ENCODE data around the gene ATP1B2. TPM values are rescaled to one million over a fixed set of nuclear protein-coding genes. Genes with fewer than 3 reads are reported as not detected.
"Not testable (repeated sequence)": the region's sequence is repeated elsewhere in the genome, so short reads cannot be mapped to it uniquely, and the experiment has no call there.

The ATP1B2 gene
- total RNA-seq, 1 donor from 2014 or later = 0.37 TPM

- H3F3A ChIP-seq (ENCODE audit: low read depth) = peaks cover 3% of the 10 kb centered on the region
- no peak for DNase-seq (ENCODE audit: low spot score)
- H3K9me3 Mint-ChIP-seq = no peaks in the 10 kb centered on the region
- no peak overlapping the region for H3K27ac ChIP-seq
- no peaks in the 10 kb centered on the region for H3K36me3 ChIP-seq
- H3K9me3 ChIP-seq (ENCODE audit: low read depth) = no peaks in the 10 kb centered on the region
- no peak overlapping the region for H3K27ac Mint-ChIP-seq
- H3K36me3 Mint-ChIP-seq = no peaks in the 10 kb centered on the region
- H3K4me2 ChIP-seq = no peak overlapping the region
- H3K4me1 ChIP-seq = no peaks in the 10 kb centered on the region
- no peak overlapping the region for H2AFZ ChIP-seq (replicated peaks)
- no peak overlapping the region for H3K4me3 ChIP-seq
- TF ChIP-seq EZH2phosphoT487 (IDR thresholded peaks at IDR 0.05) = no peak
- TF ChIP-seq EZH2 (IDR thresholded peaks at IDR 0.05) = no peak
- no peak for TF ChIP-seq CTCF (IDR thresholded peaks at IDR 0.05)
- no peaks in the 10 kb centered on the region for H3K79me2 ChIP-seq (ENCODE audit: low read depth)
- no peak overlapping the region for H3K9ac ChIP-seq
- H3K4me3 Mint-ChIP-seq = no peak overlapping the region
- H3K4me1 Mint-ChIP-seq = no peaks in the 10 kb centered on the region
- peaks cover 6% of the 10 kb centered on the region for H3K27me3 Mint-ChIP-seq (ENCODE audit: insufficient read depth, low read depth)
- H4K20me1 ChIP-seq (ENCODE audit: low read depth) = no peaks in the 10 kb centered on the region
- no peaks in the 10 kb centered on the region for H3K27me3 ChIP-seq
Observed at GRCh38 chr17:7620835-7621234, 29.9 kb upstream of the ATP1B2 start.

GRCh38 chr17:7623661-7624060 lies 27.1 kb upstream of the ATP1B2 start:
- Mint-ChIP-seq H3K27me3 (ENCODE audit: insufficient read depth, low read depth) (peaks cover 9% of the 10 kb centered on the region), H3K4me1 (peaks cover 9% of the 10 kb centered on the region), H3K36me3 (peaks cover 6% of the 10 kb centered on the region), H3K27ac (no peak overlapping the region), H3K9me3 (peaks cover 2% of the 10 kb centered on the region), H3K4me3 (no peak overlapping the region)
- no peaks in the 10 kb centered on the region for H3K36me3 ChIP-seq
- no peaks in the 10 kb centered on the region for H4K20me1 ChIP-seq (ENCODE audit: low read depth)
- no peak overlapping the region for H3K4me2 ChIP-seq
- peaks cover 13% of the 10 kb centered on the region for H3F3A ChIP-seq (ENCODE audit: low read depth)
- H3K9me3 ChIP-seq (ENCODE audit: low read depth) = no peaks in the 10 kb centered on the region
- H3K4me1 ChIP-seq = peaks cover 4% of the 10 kb centered on the region
- H3K79me2 ChIP-seq (ENCODE audit: low read depth) = no peaks in the 10 kb centered on the region
- H2AFZ ChIP-seq (replicated peaks) = no peak overlapping the region
- no peak overlapping the region for H3K9ac ChIP-seq
- H3K27ac ChIP-seq = no peak overlapping the region
- H3K27me3 ChIP-seq = no peaks in the 10 kb centered on the region
- H3K4me3 ChIP-seq = no peak overlapping the region
- DNase-seq (ENCODE audit: low spot score) = no peak
- TF ChIP-seq EZH2 (IDR thresholded peaks at IDR 0.05) (no peak), CTCF (IDR thresholded peaks at IDR 0.05) (no peak), EZH2phosphoT487 (IDR thresholded peaks at IDR 0.05) (no peak)

- peaks cover 22% of the 10 kb centered on the region for H3K4me1 Mint-ChIP-seq
- H3K27me3 Mint-ChIP-seq (ENCODE audit: insufficient read depth, low read depth) = peaks cover 12% of the 10 kb centered on the region
- peak overlapping the region; percentile 57 for H3K4me3 Mint-ChIP-seq
- not testable (repeated sequence) for H3K4me1 ChIP-seq; H3K4me2 ChIP-seq; H3K4me3 ChIP-seq; H3K27ac ChIP-seq; H3K36me3 Mint-ChIP-seq; DNase-seq (ENCODE audit: low spot score); H3K9me3 ChIP-seq (ENCODE audit: low read depth); H3K27ac Mint-ChIP-seq; H3K27me3 ChIP-seq; H3K36me3 ChIP-seq; H4K20me1 ChIP-seq (ENCODE audit: low read depth); H3K9ac ChIP-seq; H3K9me3 Mint-ChIP-seq; H2AFZ ChIP-seq (replicated peaks); H3K79me2 ChIP-seq (ENCODE audit: low read depth)
- peaks cover 13% of the 10 kb centered on the region for H3F3A ChIP-seq (ENCODE audit: low read depth)
Observed at GRCh38 chr17:7625749-7626148, 25.0 kb upstream of the ATP1B2 start.

- no peak overlapping the region for H3K9ac ChIP-seq
- H3K27ac Mint-ChIP-seq = no peak overlapping the region
- peaks cover 6% of the 10 kb centered on the region for H3K36me3 Mint-ChIP-seq
Observed at GRCh38 chr17:7626307-7626706, 24.4 kb upstream of the ATP1B2 start.

More at GRCh38 chr17:7626307-7626706, 24.4 kb upstream of the ATP1B2 start:
- Histone ChIP-seq H3K4me1 (peaks cover 4% of the 10 kb centered on the region), H3K9me3 (ENCODE audit: low read depth) (no peaks in the 10 kb centered on the region), H3F3A (ENCODE audit: low read depth) (peaks cover 13% of the 10 kb centered on the region), H3K79me2 (ENCODE audit: low read depth) (no peaks in the 10 kb centered on the region), H2AFZ (replicated peaks) (no peak overlapping the region), H3K4me3 (peak overlapping the region; percentile 92), H3K27me3 (no peaks in the 10 kb centered on the region), H3K4me2 (peak overlapping the region; percentile 86), H3K36me3 (no peaks in the 10 kb centered on the region), H3K27ac (no peak overlapping the region), H4K20me1 (ENCODE audit: low read depth) (no peaks in the 10 kb centered on the region)
- peaks cover 12% of the 10 kb centered on the region for H3K27me3 Mint-ChIP-seq (ENCODE audit: insufficient read depth, low read depth)
- no peak for DNase-seq (ENCODE audit: low spot score)
- TF ChIP-seq CTCF (IDR thresholded peaks at IDR 0.05) (no peak), EZH2 (IDR thresholded peaks at IDR 0.05) (no peak), EZH2phosphoT487 (IDR thresholded peaks at IDR 0.05) (no peak)
- H3K4me3 Mint-ChIP-seq = peak overlapping the region; percentile 95
- peaks cover 22% of the 10 kb centered on the region for H3K4me1 Mint-ChIP-seq
- peaks cover 2% of the 10 kb centered on the region for H3K9me3 Mint-ChIP-seq

Measured in neural progenitor cell (in vitro differentiated cells).